Trophoblast cell (in vitro differentiated cells and primary cell): Measurements from ENCODE around the gene FN3K.

Experiments used
- DNase-seq, 2 donors: peaks; one replicate each; pipeline ENCODE4 v3.0.0-alpha.2; 2016
- H2AFZ ChIP-seq: 2 replicates; pipeline ENCODE4 v1.6.1; 2013; ENCODE audit warnings: low read length, moderate library complexity, mild to moderate bottlenecking; ENCODE audit not compliant: insufficient read depth, poor library complexity
- H2AK5ac ChIP-seq: 2 replicates; pipeline ENCODE4 v1.6.1; 2013; ENCODE audit warnings: mild to moderate bottlenecking, low read length
- H2BK120ac ChIP-seq: 2 replicates; pipeline ENCODE4 v1.6.1; 2013; ENCODE audit warnings: low read length, mild to moderate bottlenecking, moderate library complexity; ENCODE audit not compliant: insufficient read depth, poor library complexity
- H2BK12ac ChIP-seq: 2 replicates; pipeline ENCODE4 v1.6.1; 2013; ENCODE audit warnings: mild to moderate bottlenecking, low read length, moderate library complexity
- H2BK5ac ChIP-seq: 2 replicates; pipeline ENCODE4 v1.6.1; 2013; ENCODE audit warnings: low read length, low read depth, moderate library complexity, mild to moderate bottlenecking; ENCODE audit not compliant: poor library complexity
- H3K14ac ChIP-seq: 2 replicates; pipeline ENCODE4 v1.6.1; 2013; ENCODE audit warnings: mild to moderate bottlenecking, low read length
- H3K18ac ChIP-seq: 2 replicates; pipeline ENCODE4 v1.6.1; 2013; ENCODE audit warnings: mild to moderate bottlenecking, low read length
- H3K23ac ChIP-seq: 2 replicates; pipeline ENCODE4 v1.6.1; 2013; ENCODE audit warnings: low read length
- H3K27ac ChIP-seq: 2 replicates; pipeline ENCODE4 v1.5.1; 2013; ENCODE audit warnings: low read depth, mild to moderate bottlenecking, inconsistent platforms, low read length, moderate library complexity
- H3K27me3 ChIP-seq: 2 replicates; pipeline ENCODE4 v1.6.1; 2013; ENCODE audit warnings: inconsistent platforms, mild to moderate bottlenecking, low read length, moderate library complexity; ENCODE audit not compliant: insufficient read depth
- H3K36me3 ChIP-seq, 2 experiments: 1 replicate in 1 of 2; 2 replicates in 1 of 2; pipeline ENCODE4 v1.6.1; 2013; ENCODE audit warnings: low read length in 2 of 2, mild to moderate bottlenecking in 2 of 2, moderate library complexity in 1 of 2; ENCODE audit not compliant: insufficient read depth in 2 of 2, control insufficient read depth in 1 of 2
- H3K4ac ChIP-seq: 2 replicates; pipeline ENCODE4 v1.6.1; 2013; ENCODE audit warnings: low read depth, mild to moderate bottlenecking, low read length, moderate library complexity
- H3K4me1 ChIP-seq, 2 experiments: 1 replicate in 1 of 2; 2 replicates in 1 of 2; pipeline ENCODE4 v1.6.1; 2013; ENCODE audit warnings: low read length in 2 of 2, mild to moderate bottlenecking in 2 of 2, moderate library complexity in 1 of 2; ENCODE audit not compliant: insufficient read depth in 2 of 2, control insufficient read depth in 1 of 2
- H3K4me2 ChIP-seq: 2 replicates; pipeline ENCODE4 v1.6.1; 2013; ENCODE audit warnings: inconsistent platforms, mild to moderate bottlenecking, low read length, moderate library complexity
- H3K4me3 ChIP-seq: 2 replicates; pipeline ENCODE4 v1.5.1; 2013; ENCODE audit warnings: mild to moderate bottlenecking, low read depth, low read length, inconsistent platforms
- H3K79me1 ChIP-seq: one replicate; pipeline ENCODE4 v1.6.1; 2013; ENCODE audit warnings: low read length
- H3K79me2 ChIP-seq: 2 replicates; pipeline ENCODE4 v1.6.1; 2013; ENCODE audit warnings: low read length, mild to moderate bottlenecking; ENCODE audit not compliant: control insufficient read depth, insufficient read depth, poor library complexity
- H3K9ac ChIP-seq: 2 replicates; pipeline ENCODE4 v1.6.1; 2013; ENCODE audit warnings: mild to moderate bottlenecking, low read length
- H3K9me3 ChIP-seq: 2 replicates; pipeline ENCODE4 v1.6.1; 2013; ENCODE audit warnings: low read depth, mild to moderate bottlenecking, control low read depth, inconsistent platforms, low read length; ENCODE audit not compliant: insufficient read depth
- H4K12ac ChIP-seq: 2 replicates; pipeline ENCODE4 v1.6.1; 2013; ENCODE audit warnings: low read depth, mild to moderate bottlenecking, low read length, moderate library complexity
- H4K8ac ChIP-seq: 2 replicates; pipeline ENCODE4 v1.6.1; 2013; ENCODE audit warnings: low read depth, mild to moderate bottlenecking, low read length, moderate library complexity
- H4K91ac ChIP-seq: one replicate; pipeline ENCODE4 v1.6.1; 2013; ENCODE audit warnings: low read depth, mild to moderate bottlenecking, low read length, moderate library complexity
- WGBS: extraction: QIAGEN DNeasy Blood & Tissue Kit; methylation state at CpG from one replicate; pipeline ENCODE4 v1.1.7; 2013; ENCODE audit warnings: missing lambda C conversion rate; ENCODE audit not compliant: insufficient read length, insufficient coverage; ENCODE audit errors: extremely low coverage; 5-methylcytosine and 5-hydroxymethylcytosine counted together

Gene FN3K

GRCh38 chr17:82713071-82713723 is 22.2 kb upstream of the FN3K start:
- no CpG with 5 or more reads among the region's 35 CpGs for WGBS

DNA sequence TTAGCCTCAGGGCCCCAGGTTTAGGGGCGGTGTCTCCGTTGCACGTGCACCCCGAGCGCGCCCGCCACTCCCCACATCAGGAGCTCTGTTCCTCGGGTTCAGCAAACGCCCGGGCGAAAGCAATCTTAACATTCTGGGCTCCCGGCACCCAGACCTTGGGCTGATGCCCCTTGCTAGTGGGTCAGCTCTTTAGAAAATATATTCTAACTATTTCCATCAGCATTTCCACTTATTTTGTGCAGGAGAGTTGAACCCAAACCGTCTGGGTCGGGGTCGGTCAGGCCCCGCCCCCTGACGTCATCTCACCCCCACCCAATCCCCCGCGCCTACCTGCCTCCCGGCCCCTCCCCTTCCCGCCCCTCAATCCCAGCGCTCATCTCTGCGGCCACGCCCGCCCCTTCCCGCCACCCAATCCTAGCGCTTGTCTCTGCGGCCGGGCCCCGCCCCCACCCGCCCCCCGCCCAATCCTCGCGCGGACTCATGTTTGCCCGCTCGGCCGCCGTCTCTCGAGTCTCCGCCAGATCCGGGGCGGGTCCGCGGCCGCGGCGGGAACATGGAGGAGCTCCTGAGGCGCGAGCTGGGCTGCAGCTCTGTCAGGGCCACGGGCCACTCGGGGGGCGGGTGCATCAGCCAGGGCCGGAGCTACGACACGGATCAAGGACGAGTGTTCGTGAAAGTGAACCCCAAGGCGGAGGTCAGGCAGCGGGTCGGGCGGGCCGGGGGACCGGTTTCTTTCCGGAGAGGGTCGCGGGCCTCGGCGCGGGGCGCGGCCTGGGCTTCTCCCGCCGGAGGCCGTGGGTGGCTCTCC is 19.0 kb upstream of the FN3K start, which contains the start of gene FN3KRP:
Gene FN3KRP, plus strand, starts transcription at position 504 of the 808 bp plus-strand sequence. Its CDS starts 50 bp downstream, at position 554.
- Histone ChIP-seq H3K4ac (peak within 1 kb of the TSS; percentile 22), H2AK5ac (peak within 1 kb of the TSS; percentile 79)
- no CpG with 5 or more reads among the region's 75 CpGs for WGBS

More at GRCh38 chr17:82713071-82713723, 22.2 kb upstream of the FN3K start:
- H3K4me3 ChIP-seq, result no peak overlapping the region
- H3K9me3 ChIP-seq, result peaks cover 6% of the 10 kb centered on the region
- H4K8ac ChIP-seq, result no peak overlapping the region
- no peak overlapping the region for H3K4me2 ChIP-seq
- DNase-seq, result no peak
- no peaks in the 10 kb centered on the region for H3K27me3 ChIP-seq
- peaks cover 5% of the 10 kb centered on the region for H3K79me1 ChIP-seq
- H2AFZ ChIP-seq, result no peak overlapping the region
- H3K14ac ChIP-seq, result no peak overlapping the region
- no peak overlapping the region for H3K4ac ChIP-seq
- H2AK5ac ChIP-seq, result no peak overlapping the region
- no peak overlapping the region for H4K12ac ChIP-seq
- H3K23ac ChIP-seq, result no peak overlapping the region
- H3K79me2 ChIP-seq, result peaks cover 6% of the 10 kb centered on the region
- no peak overlapping the region for H3K18ac ChIP-seq
- no peak overlapping the region for H2BK120ac ChIP-seq
- no peak overlapping the region for H4K91ac ChIP-seq
- H3K9ac ChIP-seq, result no peak overlapping the region
- no peak overlapping the region for H2BK12ac ChIP-seq
- H3K4me1 ChIP-seq, result peaks cover 12% of the 10 kb centered on the region in 2 experiments
- no peak overlapping the region for H2BK5ac ChIP-seq
- H3K27ac ChIP-seq, result no peak overlapping the region
- no peaks in the 10 kb centered on the region for H3K36me3 ChIP-seq

GRCh38 chr17:82718986-82719685 is 16.3 kb upstream of the FN3K start:
- WGBS, result no CpG with 5 or more reads among the region's 18 CpGs
- peaks cover 23 to 29% of the 10 kb centered on the region in 2 experiments for H3K36me3 ChIP-seq
- no peak overlapping the region for H2BK120ac ChIP-seq
- H2AFZ ChIP-seq, result no peak overlapping the region
- no peak overlapping the region for H3K4me3 ChIP-seq
- no peak overlapping the region for H3K27ac ChIP-seq
- H3K14ac ChIP-seq, result no peak overlapping the region
- H4K12ac ChIP-seq, result no peak overlapping the region
- H2AK5ac ChIP-seq, result no peak overlapping the region
- H2BK12ac ChIP-seq, result no peak overlapping the region
- peak in 1 of 2 donors; percentile 46 for DNase-seq
- H4K91ac ChIP-seq, result no peak overlapping the region
- peaks cover 6% of the 10 kb centered on the region for H3K79me2 ChIP-seq
- H3K18ac ChIP-seq, result no peak overlapping the region
- H3K9ac ChIP-seq, result no peak overlapping the region
- peaks cover 4% of the 10 kb centered on the region for H3K9me3 ChIP-seq
- no peaks in the 10 kb centered on the region for H3K27me3 ChIP-seq
- H4K8ac ChIP-seq, result no peak overlapping the region
- peaks cover 5% of the 10 kb centered on the region for H3K79me1 ChIP-seq
- no peak overlapping the region for H3K23ac ChIP-seq
- no peak overlapping the region for H2BK5ac ChIP-seq
- H3K4me1 ChIP-seq, result peaks cover 12% of the 10 kb centered on the region in 2 experiments
- H3K4ac ChIP-seq, result no peak overlapping the region
- H3K4me2 ChIP-seq, result no peak overlapping the region

More for the DNA sequence above, 19.0 kb upstream of the FN3K start, which contains the start of gene FN3KRP:
- Histone ChIP-seq H4K8ac (peak within 1 kb of the TSS; percentile 82), H3K18ac (peak within 1 kb of the TSS; percentile 80), H3K36me3 (peaks cover 13 to 18% of the 10 kb centered on the region in 2 experiments), H2AFZ (peak within 1 kb of the TSS; percentile 99), H3K9me3 (peaks cover 2% of the 10 kb centered on the region), H4K12ac (peak within 1 kb of the TSS; percentile 51), H3K79me1 (peaks cover 5% of the 10 kb centered on the region), H2BK120ac (peak within 1 kb of the TSS; percentile 20), H3K79me2 (peaks cover 6% of the 10 kb centered on the region), H3K14ac (peak within 1 kb of the TSS; percentile 60), H3K4me2 (peak within 1 kb of the TSS; percentile 97), H3K9ac (peak within 1 kb of the TSS; percentile 69), H4K91ac (peak within 1 kb of the TSS; percentile 38), H3K23ac (no peak within 1 kb of the TSS), H3K4me1 (peaks cover 12% of the 10 kb centered on the region in 2 experiments), H3K27ac (no peak within 1 kb of the TSS), H2BK12ac (no peak within 1 kb of the TSS), H3K4me3 (peak within 1 kb of the TSS; percentile 89), H2BK5ac (peak within 1 kb of the TSS; percentile 27), H3K27me3 (no peaks in the 10 kb centered on the region)
- peak; percentile 87 to 89 for DNase-seq

GRCh38 chr17:82720204-82720603 is 15.2 kb upstream of the FN3K start:
- Histone ChIP-seq H3K4me2 (no peak overlapping the region), H3K36me3 (peaks cover 23 to 29% of the 10 kb centered on the region in 2 experiments), H2BK12ac (no peak overlapping the region), H3K23ac (no peak overlapping the region), H3K9ac (no peak overlapping the region), H3K79me2 (peaks cover 6% of the 10 kb centered on the region), H4K12ac (no peak overlapping the region), H3K27ac (no peak overlapping the region), H3K27me3 (no peaks in the 10 kb centered on the region), H3K79me1 (peaks cover 5% of the 10 kb centered on the region), H3K4me3 (no peak overlapping the region), H2AK5ac (no peak overlapping the region), H3K4me1 (peaks cover 12% of the 10 kb centered on the region in 2 experiments), H4K8ac (no peak overlapping the region), H3K4ac (no peak overlapping the region), H3K18ac (no peak overlapping the region), H2BK120ac (no peak overlapping the region), H2BK5ac (no peak overlapping the region), H4K91ac (no peak overlapping the region), H3K14ac (no peak overlapping the region), H2AFZ (no peak overlapping the region), H3K9me3 (peaks cover 4% of the 10 kb centered on the region)
- no peak for DNase-seq
- WGBS, result no CpG with 5 or more reads among the region's 19 CpGs
